LNCAP (cell line): ENCODE results near the gene COL18A1.

ENCODE experiments used
- TF ChIP-seq, protein P1 (sequence below): fragments of 450-650 bp; IDR thresholded peaks from 2 replicates; pipeline ENCODE4 v1.5.1; 2017; ENCODE audit warnings: mild to moderate bottlenecking

The COL18A1 gene

DNA sequence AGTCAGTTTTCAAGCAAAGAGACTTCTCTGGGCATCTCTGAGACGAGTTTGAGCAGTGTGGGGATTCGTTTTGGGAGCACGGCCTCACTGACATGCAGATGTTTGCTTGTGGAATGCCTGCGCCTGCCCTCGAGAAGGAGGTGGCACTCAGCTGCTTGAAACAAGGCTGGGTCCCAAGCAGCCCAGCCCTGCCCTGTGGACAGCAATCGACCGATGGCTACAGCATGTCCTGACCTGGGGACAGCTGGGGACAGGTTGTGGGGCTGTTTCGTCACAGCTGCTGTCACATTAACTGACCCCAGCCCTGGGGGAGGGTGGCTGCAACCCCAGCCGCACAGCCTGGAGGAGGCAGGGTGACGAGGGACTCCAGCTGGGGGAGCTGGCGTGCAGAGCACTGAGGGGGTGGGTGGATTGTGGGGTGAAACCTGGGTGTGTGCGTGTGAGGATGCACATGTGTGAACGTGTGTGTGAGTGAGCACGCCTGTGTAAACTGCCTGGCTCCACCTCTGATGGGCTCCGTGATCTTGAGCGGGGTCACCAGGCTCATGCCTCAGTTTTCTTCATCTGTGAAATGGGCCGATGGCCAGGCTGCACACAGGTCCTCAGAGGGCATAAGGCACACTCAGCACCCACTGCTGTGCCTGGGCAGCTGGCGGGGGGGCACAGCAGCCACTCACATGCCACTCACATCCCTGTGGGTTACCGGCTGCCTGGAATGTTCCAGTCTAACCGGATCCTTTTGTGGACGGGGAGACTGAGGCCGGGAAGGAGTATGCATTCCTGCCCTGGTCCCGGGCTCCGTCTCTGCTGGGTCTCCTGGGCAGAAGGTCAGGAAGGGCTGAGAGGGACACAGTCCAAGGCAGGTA is 49.3 kb downstream of the COL18A1 start:
- TF ChIP-seq, protein P1, sequence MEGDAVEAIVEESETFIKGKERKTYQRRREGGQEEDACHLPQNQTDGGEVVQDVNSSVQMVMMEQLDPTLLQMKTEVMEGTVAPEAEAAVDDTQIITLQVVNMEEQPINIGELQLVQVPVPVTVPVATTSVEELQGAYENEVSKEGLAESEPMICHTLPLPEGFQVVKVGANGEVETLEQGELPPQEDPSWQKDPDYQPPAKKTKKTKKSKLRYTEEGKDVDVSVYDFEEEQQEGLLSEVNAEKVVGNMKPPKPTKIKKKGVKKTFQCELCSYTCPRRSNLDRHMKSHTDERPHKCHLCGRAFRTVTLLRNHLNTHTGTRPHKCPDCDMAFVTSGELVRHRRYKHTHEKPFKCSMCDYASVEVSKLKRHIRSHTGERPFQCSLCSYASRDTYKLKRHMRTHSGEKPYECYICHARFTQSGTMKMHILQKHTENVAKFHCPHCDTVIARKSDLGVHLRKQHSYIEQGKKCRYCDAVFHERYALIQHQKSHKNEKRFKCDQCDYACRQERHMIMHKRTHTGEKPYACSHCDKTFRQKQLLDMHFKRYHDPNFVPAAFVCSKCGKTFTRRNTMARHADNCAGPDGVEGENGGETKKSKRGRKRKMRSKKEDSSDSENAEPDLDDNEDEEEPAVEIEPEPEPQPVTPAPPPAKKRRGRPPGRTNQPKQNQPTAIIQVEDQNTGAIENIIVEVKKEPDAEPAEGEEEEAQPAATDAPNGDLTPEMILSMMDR, result no peak

DNA sequence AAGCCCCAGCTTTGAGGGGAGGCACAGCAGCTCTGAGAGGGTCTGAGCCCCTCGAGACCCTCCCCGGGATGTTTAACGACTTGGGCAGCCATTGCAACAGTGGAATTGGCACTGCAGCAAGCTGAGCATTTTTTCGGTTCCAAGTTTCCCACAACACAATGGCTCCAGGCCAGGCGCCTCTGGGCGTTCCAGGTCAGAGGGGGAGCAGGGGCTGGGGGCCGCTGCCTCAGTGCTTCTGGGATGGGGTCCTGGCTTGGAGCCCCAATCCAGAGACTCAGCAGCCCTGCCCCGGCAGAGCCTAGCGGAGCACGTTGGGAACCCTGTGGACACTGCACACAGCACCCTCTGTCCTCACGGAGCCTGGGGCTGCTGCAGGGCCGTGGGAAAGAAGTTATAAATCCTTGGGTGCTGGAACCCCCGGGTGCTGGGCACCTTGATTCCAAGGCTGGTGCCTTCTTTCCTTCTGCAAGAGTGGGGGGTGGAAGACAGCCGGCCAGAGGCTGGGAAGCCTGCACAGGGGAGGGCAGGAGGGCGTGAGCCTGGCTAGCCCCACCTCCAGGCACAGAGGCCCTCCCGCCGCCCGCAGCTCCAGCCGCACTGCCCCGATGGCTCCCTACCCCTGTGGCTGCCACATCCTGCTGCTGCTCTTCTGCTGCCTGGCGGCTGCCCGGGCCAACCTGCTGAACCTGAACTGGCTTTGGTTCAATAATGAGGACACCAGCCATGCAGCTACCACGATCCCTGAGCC is 50.1 kb downstream of the COL18A1 start:
- TF ChIP-seq, protein P1, result no peak

DNA sequence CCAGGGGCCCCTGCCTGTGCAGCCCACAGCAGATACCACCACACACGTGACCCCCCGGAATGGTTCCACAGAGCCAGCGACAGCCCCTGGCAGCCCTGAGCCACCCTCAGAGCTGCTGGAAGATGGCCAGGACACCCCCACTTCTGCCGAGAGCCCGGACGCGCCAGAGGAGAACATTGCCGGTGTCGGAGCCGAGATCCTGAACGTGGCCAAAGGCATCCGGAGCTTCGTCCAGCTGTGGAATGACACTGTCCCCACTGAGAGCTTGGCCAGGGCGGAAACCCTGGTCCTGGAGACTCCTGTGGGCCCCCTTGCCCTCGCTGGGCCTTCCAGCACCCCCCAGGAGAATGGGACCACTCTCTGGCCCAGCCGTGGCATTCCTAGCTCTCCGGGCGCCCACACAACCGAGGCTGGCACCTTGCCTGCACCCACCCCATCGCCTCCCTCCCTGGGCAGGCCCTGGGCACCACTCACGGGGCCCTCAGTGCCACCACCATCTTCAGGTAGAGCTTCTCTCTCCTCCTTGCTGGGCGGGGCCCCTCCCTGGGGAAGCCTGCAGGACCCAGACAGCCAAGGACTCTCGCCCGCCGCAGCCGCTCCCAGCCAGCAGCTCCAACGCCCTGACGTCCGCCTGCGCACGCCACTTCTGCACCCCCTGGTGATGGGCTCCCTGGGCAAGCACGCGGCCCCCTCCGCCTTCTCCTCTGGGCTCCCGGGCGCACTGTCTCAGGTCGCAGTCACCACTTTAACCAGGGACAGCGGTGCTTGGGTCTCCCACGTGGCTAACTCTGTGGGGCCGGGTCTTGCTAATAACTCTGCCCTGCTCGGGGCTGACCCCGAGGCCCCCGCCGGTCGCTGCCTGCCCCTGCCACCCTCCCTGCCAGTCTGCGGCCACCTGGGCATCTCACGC is 51.0 kb downstream of the COL18A1 start:
- TF ChIP-seq, protein P1, result no peak

DNA sequence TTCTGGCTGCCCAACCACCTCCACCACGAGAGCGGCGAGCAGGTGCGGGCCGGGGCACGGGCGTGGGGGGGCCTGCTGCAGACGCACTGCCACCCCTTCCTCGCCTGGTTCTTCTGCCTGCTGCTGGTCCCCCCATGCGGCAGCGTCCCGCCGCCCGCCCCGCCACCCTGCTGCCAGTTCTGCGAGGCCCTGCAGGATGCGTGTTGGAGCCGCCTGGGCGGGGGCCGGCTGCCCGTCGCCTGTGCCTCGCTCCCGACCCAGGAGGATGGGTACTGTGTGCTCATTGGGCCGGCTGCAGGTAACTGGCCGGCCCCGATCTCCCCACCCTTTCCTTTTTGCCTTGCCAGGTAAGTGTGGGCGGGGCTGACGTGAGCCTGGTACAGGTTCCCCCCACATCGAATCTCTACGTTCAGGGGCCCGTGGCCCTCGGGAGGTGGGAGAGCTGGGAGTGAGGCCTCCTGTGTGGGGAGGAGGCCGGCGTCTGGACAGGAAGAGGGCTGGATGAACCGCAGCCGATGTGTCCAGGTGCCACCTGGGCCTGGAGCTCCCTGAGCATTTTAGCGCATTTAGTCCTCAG is 51.7 kb downstream of the COL18A1 start:
- TF ChIP-seq, protein P1, result no peak

DNA sequence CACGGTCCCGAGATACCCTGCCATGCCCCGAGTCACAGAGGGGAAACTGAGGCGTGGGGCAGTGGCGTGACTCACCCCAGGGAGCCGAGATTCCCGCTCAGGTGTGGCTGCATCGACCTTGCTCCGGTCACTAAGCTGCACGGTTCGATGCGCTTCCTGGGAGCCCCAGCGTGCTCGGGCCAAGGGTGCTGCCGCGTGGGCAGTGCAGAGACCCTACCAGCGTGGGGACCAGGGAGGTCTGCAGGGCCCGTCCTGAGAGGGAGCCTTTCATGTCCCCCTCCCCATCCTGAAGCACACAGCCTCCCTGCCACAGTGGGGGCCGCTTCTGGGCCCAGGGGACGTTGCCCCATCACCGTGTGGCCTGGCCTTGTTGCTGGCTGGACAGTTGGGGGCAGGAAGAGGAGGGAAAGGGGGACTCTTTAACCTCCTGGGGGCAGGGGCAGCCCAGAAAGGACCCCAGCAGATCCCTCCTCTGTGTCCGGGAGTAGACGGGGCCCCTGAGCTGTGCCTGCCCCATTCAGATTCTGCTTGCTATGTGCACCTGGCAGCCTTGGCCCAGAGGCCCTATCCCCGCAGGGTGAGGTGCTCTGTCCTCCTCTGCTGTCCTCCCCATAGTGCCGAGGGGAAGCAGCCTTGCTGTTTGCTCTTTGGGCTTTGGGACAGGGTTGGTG is 52.3 kb downstream of the COL18A1 start:
- TF ChIP-seq, protein P1, result no peak

DNA sequence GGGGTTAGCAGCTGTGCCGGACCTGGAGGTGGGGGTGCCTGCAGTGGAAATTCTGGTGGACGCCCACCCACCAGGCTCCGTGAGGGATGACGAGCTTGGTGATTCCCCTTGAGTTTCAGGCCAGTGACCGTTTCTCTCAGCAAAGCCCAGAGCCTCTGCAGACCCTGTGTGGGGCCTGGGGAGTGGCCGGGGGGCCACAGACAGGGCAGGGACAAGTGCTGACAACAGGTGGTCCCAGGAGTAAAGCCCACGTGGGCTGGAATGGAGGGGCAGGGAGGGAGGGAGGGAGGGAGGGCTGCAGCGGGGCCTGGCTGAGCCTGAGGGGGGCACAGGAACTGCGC is 52.8 kb downstream of the COL18A1 start:
- TF ChIP-seq, protein P1, result no peak
